Measurements from ENCODE around the gene PCDHB13.
"Not testable (repeated sequence)": the region's sequence is repeated elsewhere in the genome, so short reads cannot be mapped to it uniquely, and the experiment has no call there.

Gene PCDHB13

DNA sequence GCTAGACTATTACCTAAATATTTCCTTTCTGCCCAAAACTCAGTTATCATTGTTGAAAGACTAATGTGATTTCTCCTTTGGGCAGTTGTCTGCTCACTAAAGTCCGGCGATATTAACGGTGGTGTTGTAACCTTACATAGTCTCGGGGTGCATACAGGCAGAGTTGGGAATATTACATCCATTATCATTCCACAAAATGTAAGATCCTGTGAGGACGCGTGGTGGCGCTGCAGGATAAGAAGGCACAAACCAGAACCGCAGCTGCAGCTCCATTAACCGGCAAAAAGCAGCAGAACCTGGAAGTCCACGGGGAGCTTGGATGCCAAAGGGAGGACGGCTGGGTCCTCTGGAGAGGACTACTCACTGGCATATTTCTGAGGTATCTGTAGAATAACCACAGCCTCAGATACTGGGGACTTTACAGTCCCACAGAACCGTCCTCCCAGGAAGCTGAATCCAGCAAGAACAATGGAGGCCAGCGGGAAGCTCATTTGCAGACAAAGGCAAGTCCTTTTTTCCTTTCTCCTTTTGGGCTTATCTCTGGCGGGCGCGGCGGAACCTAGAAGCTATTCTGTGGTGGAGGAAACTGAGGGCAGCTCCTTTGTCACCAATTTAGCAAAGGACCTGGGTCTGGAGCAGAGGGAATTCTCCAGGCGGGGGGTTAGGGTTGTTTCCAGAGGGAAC is at the start of gene PCDHB13:
Gene PCDHB13 (plus strand): TSS at position 264 of the 684 bp plus-strand sequence. CDS start 205 bp downstream, at position 469.
- peak; percentile 72 for DNase-seq

DNA sequence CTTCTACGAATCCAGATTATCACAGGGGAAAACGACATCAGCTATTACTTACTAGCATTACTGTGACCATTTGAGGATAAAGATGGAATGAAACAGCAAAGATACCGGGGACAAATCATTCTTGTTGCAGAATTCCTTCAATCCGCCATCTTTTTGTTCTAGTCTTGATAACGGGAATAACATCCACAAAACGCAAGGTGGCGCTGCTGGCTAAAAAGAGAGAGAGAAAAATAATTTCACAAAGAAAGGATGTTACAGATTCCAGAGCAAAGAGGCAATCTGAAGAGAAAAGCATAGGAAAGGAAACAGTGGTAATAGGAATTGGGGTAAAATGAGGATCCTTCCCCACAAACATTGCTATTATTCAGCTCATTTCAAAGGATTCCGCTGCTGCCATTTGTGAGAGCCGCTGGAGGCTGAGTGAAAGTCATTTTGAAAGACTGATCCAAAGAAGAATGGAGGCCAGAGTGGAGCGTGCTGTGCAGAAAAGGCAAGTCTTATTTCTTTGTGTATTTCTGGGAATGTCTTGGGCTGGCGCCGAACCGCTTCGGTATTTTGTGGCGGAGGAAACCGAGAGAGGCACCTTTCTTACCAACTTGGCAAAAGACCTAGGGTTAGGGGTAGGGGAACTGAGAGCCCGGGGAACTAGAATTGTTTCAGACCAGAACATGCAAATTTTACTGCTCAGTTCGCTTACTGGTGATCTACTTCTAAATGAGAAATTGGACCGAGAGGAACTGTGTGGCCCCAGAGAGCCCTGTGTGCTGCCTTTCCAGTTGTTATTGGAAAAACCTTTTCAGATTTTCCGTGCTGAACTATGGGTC is 41.1 kb upstream of the PCDHB13 start, which contains the start of gene PCDHB7:
Gene PCDHB7 (plus strand): TSS at position 264 of the 824 bp plus-strand sequence. CDS start 192 bp downstream, at position 456.
- DNase-seq: no peak

DNA sequence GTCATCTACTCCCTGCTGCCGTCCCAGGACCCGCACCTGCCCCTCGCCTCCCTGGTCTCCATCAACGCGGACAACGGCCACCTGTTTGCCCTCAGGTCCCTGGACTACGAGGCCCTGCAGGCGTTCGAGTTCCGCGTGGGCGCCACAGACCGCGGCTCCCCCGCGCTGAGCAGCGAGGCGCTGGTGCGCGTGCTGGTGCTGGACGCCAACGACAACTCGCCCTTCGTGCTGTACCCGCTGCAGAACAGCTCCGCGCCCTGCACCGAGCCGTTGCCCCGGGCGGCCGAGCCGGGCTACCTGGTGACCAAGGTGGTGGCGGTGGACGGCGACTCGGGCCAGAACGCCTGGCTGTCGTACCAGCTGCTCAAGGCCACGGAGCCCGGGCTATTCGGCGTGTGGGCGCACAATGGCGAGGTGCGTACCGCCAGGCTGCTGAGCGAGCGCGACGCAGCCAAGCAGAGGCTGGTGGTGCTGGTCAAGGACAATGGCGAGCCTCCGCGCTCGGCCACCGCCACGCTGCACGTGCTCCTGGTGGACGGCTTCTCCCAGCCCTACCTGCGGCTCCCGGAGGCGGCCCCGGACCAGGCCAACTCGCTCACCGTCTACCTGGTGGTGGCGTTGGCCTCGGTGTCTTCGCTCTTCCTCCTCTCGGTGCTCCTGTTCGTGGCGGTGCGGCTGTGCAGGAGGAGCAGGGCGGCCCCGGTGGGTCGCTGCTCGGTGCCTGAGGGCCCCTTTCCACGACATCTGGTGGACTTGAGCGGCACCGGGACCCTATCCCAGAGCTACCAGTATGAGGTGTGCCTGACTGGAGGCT is 39.2 kb upstream of the PCDHB13 start:
- not testable (repeated sequence) for DNase-seq

DNA sequence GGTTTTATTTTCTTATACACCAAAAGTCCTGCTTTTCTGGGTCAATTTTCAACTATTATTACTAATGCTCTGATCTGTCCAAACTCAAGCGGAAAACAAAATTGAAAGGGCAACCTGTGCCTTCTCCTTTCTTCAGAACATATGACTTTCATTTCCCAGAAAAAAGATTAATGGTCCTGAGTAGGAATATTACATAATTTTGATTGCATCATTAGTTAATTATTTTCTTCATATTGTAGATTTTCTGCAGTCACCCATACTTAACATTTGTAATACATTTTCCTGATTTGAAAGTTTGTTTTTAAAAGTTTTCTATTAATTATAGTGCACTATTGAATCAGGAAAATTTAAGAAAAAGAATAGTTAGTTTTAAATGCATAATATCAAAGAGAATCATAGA is 37.8 kb upstream of the PCDHB13 start:
- DNase-seq: no peak

DNA sequence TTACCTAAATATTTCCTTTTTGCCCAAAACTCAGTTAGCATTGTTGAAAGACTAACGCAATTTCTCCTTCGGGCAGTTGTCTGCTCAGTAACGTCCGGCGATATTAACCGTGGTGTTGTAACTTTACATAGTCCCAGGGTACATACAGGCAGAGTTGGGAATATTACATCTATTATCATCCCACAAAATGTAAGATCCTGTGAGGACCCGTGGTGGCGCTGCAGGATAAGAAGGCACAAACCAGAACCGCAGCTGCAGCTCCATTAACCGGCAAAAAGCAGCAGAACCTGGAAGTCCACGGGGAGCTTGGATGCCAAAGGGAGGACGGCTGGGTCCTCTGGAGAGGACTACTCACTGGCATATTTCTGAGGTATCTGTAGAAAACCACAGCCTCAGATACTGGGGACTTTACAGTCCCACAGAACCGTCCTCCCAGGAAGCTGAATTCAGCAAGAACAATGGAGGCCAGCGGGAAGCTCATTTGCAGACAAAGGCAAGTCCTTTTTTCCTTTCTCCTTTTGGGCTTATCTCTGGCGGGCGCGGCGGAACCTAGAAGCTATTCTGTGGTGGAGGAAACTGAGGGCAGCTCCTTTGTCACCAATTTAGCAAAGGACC is 36.0 kb upstream of the PCDHB13 start, which contains the start of gene PCDHB8:
Gene PCDHB8 (plus strand): TSS at position 214 of the 615 bp plus-strand sequence. CDS start 245 bp downstream, at position 459.
- DNase-seq: peak; percentile 23

DNA sequence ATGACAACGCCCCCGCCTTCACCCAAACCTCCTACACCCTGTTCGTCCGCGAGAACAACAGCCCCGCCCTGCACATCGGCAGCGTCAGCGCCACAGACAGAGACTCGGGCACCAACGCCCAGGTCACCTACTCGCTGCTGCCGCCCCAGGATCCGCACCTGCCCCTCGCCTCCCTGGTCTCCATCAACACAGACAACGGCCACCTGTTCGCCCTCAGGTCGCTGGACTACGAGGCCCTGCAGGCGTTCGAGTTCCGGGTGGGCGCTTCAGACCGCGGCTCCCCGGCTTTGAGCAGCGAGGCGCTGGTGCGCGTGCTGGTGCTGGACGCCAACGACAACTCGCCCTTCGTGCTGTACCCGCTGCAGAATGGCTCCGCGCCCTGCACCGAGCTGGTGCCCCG is 34.3 kb upstream of the PCDHB13 start:
- DNase-seq: not testable (repeated sequence)

DNA sequence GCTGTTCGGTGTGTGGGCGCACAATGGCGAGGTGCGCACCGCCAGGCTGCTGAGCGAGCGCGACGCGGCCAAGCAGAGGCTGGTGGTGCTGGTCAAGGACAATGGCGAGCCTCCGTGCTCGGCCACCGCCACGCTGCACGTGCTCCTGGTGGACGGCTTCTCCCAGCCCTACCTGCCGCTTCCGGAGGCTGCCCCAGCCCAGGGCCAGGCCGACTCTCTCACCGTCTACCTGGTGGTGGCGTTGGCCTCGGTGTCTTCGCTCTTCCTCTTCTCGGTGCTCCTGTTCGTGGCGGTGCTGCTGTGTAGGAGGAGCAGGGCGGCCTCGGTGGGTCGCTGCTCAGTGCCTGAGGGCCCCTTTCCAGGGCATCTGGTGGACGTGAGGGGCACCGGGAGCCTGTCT is 33.8 kb upstream of the PCDHB13 start:
- DNase-seq: not testable (repeated sequence)

DNA sequence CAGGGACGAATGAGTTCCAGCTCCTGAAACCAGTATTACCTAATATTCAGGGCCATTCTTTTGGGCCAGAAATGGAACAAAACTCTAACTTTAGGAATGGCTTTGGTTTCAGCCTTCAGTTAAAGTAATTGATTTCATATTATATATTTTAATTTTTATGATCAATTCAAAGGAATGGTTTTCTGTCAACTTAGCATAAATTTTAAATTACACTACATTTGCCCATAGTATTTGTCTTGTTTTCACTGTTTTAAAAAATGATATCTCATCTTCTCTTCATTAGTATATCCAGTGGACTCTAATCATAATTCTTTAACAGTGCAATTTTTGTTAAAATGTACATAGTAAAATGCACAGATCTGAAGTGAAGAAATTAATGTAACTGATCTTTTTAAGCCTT is 33.4 kb upstream of the PCDHB13 start:
- no peak for DNase-seq

DNA sequence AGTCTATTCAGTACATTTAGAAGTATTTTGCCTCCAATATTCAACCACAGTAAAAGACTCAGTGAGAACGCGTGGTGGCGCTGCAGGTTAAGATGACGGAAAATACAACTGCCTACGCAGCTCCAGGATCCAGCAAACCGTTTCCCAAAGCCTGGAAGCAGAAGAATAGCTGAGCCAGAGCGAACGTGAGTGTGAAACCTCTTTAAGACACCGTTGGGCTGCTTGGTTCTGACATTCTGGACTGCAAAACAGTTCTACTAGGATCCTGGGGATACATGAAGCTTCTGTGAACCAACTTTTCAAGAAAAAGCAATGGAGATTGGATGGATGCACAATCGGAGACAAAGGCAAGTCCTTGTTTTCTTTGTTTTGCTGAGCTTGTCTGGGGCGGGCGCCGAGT is 31.5 kb upstream of the PCDHB13 start, which contains the start of gene PCDHB16:
Gene PCDHB16 (plus strand): TSS at position 140 of the 400 bp plus-strand sequence. CDS start 173 bp downstream, at position 313.
- DNase-seq: no peak

DNA sequence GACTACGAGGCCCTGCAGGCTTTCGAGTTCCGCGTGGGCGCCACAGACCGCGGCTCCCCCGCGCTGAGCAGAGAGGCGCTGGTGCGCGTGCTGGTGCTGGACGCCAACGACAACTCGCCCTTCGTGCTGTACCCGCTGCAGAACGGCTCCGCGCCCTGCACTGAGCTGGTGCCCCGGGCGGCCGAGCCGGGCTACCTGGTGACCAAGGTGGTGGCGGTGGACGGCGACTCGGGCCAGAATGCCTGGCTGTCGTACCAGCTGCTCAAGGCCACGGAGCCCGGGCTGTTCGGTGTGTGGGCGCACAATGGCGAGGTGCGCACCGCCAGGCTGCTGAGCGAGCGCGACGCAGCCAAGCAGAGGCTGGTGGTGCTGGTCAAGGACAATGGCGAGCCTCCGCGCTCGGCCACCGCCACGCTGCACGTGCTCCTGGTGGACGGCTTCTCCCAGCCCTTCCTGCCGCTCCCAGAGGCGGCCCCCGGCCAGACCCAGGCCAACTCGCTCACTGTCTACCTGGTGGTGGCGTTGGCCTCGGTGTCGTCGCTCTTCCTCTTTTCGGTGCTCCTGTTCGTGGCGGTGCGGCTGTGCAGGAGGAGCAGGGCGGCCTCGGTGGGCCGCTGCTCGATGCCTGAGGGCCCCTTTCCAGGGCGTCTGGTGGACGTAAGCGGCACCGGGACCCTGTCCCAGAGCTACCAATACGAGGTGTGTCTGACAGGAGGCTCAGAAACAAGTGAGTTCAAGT is 29.4 kb upstream of the PCDHB13 start:
- not testable (repeated sequence) for DNase-seq

DNA sequence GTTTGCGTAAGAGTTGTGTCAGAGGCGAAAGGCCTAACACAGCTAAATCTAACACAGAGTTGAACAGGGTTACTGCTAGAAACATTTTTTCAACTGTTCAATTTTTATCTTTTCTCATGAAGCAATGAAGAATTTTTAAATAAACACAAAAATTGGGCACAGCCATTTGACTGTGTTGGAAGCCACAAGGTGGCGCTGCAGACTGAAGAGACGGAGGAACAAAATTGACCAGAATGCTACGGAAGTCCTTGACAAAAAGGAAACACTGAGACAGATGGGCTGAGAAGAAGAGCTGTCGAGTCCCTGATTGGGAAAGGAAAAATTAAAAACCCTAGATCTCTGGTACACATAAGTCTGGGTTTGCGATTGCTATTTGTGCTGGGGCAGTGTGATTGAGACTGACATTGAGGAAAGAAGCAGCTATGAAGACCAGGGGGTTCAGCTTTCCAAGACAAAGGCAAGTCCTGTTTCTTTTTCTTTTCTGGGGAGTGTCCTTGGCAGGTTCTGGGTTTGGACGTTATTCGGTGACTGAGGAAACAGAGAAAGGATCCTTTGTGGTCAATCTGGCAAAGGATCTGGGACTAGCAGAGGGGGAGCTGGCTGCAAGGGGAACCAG is 26.7 kb upstream of the PCDHB13 start, which contains the start of gene PCDHB9:
Gene PCDHB9 (plus strand): TSS at position 265 of the 616 bp plus-strand sequence. CDS start 158 bp downstream, at position 423.
- peak; percentile 27 for DNase-seq

DNA sequence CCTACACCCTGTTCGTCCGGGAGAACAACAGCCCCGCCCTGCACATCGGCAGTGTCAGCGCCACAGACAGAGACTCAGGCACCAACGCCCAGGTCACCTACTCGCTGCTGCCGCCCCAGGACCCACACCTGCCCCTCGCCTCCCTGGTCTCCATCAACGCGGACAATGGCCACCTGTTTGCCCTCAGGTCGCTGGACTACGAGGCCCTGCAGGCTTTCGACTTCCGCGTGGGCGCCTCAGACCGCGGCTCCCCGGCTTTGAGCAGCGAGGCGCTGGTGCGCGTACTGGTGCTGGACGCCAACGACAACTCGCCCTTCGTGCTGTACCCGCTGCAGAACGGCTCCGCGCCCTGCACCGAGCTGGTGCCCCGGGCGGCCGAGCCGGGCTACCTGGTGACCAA is 25.0 kb upstream of the PCDHB13 start:
- not testable (repeated sequence) for DNase-seq

DNA sequence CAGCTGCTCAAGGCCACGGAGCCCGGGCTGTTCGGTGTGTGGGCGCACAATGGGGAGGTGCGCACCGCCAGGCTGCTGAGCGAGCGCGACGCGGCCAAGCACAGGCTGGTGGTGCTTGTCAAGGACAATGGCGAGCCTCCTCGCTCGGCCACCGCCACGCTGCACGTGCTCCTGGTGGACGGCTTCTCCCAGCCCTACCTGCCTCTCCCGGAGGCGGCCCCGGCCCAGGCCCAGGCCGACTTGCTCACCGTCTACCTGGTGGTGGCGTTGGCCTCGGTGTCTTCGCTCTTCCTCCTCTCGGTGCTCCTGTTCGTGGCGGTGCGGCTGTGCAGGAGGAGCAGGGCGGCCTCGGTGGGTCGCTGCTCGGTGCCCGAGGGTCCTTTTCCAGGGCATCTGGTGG is 24.6 kb upstream of the PCDHB13 start:
- DNase-seq: not testable (repeated sequence)

DNA sequence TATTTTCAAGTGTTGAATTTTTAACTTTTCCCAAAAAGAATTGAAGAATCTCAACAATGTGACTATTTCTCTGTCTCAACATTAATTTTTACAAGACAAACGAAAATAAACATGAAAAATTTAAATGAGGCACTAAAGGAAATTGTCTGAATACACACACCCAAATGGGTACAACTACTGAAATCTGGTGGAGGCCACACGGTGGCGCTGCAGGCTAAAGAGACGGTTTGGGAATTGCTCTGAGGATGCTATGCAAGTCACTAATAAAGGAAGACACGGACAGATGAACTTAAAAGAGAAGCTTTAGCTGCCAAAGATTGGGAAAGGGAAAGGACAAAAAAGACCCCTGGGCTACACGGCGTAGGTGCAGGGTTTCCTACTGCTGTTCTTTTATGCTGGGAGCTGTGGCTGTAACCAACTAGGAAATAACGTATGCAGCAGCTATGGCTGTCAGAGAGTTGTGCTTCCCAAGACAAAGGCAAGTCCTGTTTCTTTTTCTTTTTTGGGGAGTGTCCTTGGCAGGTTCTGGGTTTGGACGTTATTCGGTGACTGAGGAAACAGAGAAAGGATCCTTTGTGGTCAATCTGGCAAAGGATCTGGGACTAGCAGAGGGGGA is 21.5 kb upstream of the PCDHB13 start, which contains the start of gene PCDHB10:
Gene PCDHB10 (plus strand): TSS at position 244 of the 616 bp plus-strand sequence. CDS start 200 bp downstream, at position 444.
- no peak for DNase-seq

DNA sequence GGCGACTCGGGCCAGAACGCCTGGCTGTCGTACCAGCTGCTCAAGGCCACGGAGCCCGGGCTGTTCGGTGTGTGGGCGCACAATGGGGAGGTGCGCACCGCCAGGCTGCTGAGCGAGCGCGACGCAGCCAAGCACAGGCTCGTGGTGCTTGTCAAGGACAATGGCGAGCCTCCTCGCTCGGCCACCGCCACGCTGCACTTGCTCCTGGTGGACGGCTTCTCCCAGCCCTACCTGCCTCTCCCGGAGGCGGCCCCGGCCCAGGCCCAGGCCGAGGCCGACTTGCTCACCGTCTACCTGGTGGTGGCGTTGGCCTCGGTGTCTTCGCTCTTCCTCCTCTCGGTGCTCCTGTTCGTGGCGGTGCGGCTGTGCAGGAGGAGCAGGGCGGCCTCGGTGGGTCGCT is 19.4 kb upstream of the PCDHB13 start:
- not testable (repeated sequence) for DNase-seq

DNA sequence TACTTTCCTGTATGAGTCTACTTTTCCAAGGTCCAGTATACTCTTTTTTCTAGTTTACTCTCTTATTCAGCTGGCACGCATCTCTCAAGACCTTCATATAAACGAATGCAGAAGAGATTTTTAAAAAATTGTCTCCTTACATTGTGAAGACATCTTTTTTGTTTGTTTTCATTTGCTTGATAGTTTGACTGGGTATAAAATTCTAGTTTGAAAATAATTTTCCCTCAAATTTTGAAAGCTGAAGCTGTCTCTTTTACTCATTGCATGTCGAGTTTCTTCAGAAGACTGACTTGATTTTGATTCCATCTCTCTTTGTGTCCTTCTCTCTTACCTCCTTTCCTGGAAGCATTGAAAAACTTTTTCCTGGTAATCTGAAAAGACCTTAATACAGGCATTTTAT is 17.4 kb upstream of the PCDHB13 start:
- no peak for DNase-seq

DNA sequence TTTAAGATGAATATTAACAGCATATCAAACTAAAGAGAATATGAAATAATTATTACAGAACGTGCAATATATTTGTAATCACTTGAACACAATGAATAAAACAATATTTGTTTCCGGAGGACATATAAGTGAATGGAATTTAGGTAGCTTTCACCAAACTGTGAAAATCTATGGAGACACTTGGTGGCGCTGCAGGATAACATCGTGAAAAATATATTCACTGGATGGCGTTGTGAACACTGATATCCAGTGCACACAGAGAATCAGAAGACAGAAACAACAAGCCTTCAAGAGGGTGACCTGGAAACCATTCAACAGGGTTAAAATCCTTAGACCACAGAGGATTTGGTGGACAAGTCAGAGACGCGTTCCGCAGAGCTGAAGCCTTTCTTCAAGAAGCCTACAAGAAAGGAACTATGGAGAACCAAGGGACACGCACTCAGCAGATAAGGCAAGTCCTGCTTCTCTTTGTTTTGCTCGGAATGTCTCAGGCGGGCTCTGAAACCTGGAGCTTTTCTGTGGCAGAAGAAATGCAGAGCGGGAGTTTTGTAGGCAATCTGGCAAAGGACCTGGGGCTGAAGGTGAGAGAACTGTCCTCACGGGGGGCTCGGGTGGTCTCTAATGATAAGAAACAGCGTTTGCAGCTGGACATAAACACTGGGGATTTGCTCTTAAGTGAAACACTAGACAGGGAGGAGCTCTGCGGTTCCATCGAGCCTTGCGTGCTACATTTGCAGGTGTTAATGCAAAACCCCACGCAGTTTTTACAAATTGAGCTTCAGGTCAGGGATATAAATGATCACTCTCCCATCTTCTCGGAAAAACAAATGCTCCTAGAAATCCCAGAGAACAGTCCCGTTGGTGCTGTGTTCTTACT is 14.1 kb upstream of the PCDHB13 start, which contains the start of gene PCDHB11:
Gene PCDHB11 (plus strand): TSS at position 269 of the 877 bp plus-strand sequence. CDS start 148 bp downstream, at position 417.
- DNase-seq: peak; percentile 64

DNA sequence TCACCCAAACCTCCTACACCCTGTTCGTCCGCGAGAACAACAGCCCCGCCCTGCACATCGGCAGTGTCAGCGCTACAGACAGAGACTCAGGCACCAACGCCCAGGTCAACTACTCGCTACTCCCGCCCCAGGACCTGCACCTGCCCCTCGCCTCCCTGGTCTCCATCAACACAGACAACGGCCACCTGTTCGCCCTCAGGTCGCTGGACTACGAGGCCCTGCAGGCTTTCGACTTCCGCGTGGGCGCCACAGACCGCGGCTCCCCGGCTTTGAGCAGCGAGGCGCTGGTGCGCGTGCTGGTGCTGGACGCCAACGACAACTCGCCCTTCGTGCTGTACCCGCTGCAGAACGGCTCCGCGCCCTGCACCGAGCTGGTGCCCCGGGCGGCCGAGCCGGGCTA is 12.6 kb upstream of the PCDHB13 start:
- DNase-seq: not testable (repeated sequence)

DNA sequence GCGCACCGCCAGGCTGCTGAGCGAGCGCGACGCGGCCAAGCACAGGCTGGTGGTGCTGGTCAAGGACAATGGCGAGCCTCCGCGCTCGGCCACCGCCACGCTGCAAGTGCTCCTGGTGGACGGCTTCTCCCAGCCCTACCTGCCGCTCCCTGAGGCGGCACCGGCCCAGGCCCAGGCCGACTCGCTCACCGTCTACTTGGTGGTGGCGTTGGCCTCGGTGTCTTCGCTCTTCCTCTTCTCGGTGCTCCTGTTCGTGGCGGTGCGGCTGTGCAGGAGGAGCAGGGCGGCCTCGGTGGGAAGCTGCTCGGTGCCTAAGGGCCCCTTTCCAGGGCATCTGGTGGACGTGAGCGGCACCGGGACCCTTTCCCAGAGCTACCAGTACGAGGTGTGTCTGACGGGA is 12.1 kb upstream of the PCDHB13 start:
- not testable (repeated sequence) for DNase-seq
